Measurements from ENCODE around the gene ABHD14A.
"Not testable (repeated sequence)": the region's sequence is repeated elsewhere in the genome, so short reads cannot be mapped to it uniquely, and the experiment has no call there.

ABHD14A gene

GRCh38 chr3:51993657-51994056 lies 18.8 kb downstream of the ABHD14A start:
- in situ Hi-C loops (cut with MboI; ENCODE audit: low sequenced_read_pairs), result not testable (repeated sequence)

GRCh38 chr3:51994530-51994929 lies 19.7 kb downstream of the ABHD14A start:
- in situ Hi-C loops (cut with MboI; ENCODE audit: low sequenced_read_pairs), result no loop called here

DNA sequence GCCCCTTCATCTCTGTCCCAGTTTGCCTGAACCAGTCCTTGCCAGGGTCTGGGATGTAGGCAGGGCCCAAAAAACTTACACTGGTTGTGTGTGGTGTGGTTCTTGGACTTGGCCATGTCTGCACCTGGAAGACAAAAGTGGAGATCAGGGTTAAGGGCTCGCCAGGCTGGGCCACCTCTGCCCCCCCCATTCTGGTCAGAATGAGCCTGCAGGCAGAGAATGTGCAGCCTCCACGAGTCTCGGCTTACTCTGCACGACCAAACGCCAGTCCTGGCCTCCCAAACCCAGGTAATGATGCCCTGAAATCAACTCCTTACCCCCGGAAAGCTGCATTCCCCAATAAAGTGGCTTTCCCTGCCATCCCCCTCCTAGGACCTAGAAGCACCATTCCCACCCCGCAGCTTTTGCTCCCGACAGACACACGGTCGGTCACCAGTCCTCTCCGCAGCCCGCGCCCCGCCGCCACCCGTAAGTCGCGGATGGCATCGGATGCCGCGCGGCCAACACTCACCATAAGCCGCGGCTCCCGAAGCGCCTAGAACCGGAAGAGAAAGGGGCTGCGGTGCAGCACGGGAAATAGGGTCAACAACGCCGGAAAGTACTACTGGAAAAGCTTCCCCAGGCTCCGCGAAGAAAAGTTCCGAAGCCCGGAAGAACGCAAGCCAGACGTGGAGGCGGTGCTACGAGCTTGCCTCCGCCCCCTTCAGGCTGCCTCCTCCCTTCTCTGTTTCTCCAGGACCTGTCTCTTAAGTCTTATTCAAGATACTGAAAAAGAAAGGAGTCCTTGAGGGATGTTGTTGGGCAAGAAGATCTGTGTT lies 20.7 kb downstream of the ABHD14A start, which contains the start of gene RPL29:
RPL29 (minus strand) TSS at position 550 of the 818 bp plus-strand sequence; CDS start at position 116, 434 bp downstream.
- in situ Hi-C loops (cut with MboI; ENCODE audit: low sequenced_read_pairs), result no loop called here

GRCh38 chr3:51997172-51997571 lies 22.3 kb downstream of the ABHD14A start:
- in situ Hi-C loops (cut with MboI; ENCODE audit: low sequenced_read_pairs), result no loop called here

- in situ Hi-C loops (cut with MboI; ENCODE audit: low sequenced_read_pairs), result no loop called here
Observed at GRCh38 chr3:51997935-51998596, 23.2 kb downstream of the ABHD14A start.

DNA sequence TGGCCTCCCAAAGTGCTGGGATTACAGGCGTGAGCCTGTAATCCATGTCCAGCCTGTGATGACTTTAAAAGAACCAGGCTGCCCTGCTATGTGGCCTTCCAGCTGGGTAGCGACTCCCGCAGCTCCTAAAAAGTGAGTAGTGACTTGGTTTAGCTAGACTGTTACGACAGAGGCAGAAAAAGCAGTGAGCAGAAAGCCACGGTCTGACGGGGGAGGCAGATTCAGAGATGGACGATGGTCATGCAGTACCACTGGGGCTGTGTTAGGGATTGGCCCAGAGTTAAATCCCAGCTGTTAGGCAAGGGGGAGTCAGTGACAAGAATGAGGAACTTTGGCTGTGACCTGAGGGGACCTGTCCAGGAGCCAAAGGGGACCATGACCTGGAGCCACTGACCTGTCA lies 23.9 kb downstream of the ABHD14A start:
- in situ Hi-C loops (cut with MboI; ENCODE audit: low sequenced_read_pairs), result no loop called here

GRCh38 chr3:51999846-52000245 lies 25.0 kb downstream of the ABHD14A start:
- in situ Hi-C loops (cut with MboI; ENCODE audit: low sequenced_read_pairs), result no loop called here

- in situ Hi-C loops (cut with MboI; ENCODE audit: low sequenced_read_pairs), result no loop called here
Observed at GRCh38 chr3:52001443-52001974, 26.6 kb downstream of the ABHD14A start.

DNA sequence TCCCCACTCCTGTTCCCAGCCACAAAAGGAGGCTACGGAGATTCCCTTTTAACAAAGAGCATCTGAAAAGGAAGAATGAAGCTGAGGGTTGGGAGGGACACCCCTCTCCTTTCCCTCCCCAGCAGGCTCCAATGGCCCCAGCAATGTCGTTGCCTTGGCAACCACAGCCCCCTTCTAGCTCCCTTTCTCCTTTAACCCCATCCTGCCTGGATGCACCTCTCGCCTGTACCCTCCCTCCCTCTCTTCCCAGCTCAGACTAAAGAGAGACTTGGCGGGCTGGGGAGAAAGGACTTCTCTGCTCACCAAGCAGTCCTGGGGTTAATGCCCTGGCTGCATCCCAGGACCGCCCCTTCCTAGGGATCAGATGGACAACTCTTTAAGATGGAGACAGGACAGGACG lies 27.9 kb downstream of the ABHD14A start:
- in situ Hi-C loops (cut with MboI; ENCODE audit: low sequenced_read_pairs), result no loop called here

DNA sequence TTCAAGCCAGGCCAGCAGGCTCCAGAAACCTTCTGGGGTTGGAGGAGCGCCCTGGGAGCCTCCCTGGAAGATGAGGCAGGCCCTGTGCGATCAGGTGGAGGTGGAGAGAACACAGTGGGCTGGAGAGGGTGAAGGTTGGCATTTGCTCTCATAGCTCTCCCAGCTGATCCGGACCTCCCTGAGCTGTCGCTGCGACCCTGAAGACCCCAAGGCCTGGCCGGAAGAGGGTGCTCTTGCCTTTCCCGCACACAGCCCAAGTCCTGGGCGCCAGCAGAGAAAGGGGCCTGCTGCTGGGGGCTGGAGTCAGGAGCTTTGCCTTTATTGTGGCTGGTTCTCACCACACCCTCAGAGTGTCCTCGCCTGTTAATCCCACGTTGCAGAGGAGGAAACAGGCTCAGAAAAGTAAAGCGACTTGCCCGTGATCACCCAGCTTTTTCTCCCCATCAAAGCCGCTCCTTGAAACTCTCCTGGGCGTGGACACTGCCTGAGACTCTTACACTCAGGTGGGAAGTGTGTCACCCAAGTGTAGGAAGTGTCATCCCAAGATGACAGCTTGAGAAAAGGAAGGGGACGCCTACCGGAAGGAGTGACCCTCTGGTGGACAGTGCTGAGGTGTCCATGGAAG lies 29.4 kb downstream of the ABHD14A start:
- in situ Hi-C loops (cut with MboI; ENCODE audit: low sequenced_read_pairs), result no loop called here

DNA sequence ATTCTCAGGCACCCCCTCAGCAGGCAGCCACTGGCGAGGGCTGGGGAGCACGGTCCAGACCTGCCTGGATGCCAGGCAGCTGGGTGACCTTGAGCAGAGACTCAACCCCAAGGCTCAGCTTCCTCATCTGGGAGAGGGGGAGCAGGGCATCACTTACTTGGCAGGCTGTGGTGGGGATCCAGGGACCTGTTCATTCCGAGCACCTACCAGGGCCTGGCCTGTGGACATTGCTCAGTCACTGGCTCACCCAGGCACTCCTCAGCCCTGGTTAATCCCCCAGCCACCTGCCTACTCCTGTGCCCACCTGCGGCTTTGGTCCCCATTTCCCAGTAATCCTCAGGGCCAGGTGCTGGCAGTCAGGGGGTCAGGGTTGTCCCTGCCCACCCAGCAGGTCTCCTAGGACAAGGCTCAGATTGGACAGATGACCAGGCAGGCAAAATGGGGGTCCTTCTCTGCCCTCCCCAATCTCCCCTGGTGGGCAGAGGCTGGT lies 30.1 kb downstream of the ABHD14A start:
- in situ Hi-C loops (cut with MboI; ENCODE audit: low sequenced_read_pairs), result no loop called here

DNA sequence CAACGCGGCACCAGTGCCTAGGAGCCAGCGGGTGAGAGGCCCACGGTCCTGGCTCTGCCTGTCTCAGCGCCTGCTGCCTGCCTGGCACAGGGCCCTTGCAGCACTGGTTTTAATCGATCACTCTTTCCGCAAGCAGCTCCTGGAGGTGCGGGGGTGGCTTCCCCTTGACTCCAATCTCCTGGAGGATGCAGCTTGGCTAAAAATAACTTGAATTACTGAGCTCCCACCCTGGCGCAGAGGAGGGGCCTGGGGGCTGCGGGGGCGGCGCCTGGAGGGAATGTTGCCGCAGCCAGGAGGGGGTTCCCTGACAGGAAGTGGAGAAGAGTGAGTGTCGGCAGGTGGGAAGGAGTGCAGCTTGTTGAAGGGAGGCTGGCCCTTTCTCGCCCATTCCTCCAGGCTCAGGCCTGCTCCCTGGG lies 30.7 kb downstream of the ABHD14A start:
- in situ Hi-C loops (cut with MboI; ENCODE audit: low sequenced_read_pairs), result no loop called here

- in situ Hi-C loops (cut with MboI; ENCODE audit: low sequenced_read_pairs), result no loop called here
Observed at GRCh38 chr3:52006017-52006819, 31.4 kb downstream of the ABHD14A start.

DNA sequence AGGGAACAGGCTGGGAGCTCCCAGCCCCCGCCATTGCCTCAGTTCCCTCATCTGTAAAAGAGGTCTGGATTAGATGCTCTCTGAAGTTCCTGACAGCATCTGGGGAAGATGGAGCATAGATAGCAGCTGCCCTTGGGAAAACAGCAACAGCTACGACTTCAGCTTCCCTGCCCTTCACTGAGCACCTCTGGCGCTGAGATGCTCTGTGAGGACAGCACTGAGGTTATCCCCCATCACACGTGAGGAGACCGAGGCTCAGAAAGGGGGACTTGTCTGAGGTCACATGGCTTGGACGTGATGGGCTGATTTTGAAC lies 31.9 kb downstream of the ABHD14A start:
- in situ Hi-C loops (cut with MboI; ENCODE audit: low sequenced_read_pairs), result no loop called here

GRCh38 chr3:52007291-52007690 lies 32.4 kb downstream of the ABHD14A start:
- in situ Hi-C loops (cut with MboI; ENCODE audit: low sequenced_read_pairs), result no loop called here

DNA sequence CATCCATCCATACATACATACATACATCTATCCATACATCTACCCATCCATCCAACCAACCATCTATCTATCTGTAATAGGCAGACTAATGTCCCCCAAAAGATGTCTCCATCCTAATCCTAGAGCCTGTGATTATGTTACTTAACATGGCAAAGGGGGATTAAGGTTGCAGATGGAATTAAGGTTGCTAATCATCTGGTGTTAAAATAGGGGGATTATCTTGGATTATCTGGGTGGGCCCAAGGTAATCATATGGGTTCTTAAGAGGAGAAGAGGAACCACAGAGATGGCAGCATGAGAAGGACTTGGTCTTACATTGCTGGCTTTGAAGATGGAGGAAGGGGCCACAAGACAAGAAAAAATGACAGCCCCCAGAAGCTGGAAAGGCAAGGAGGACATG lies 35.6 kb downstream of the ABHD14A start:
- in situ Hi-C loops (cut with MboI; ENCODE audit: low sequenced_read_pairs), result no loop called here

GRCh38 chr3:52012699-52013098 lies 37.8 kb downstream of the ABHD14A start:
- in situ Hi-C loops (cut with MboI; ENCODE audit: low sequenced_read_pairs), result no loop called here

GRCh38 chr3:52013802-52014598 lies 39.1 kb downstream of the ABHD14A start:
- in situ Hi-C loops (cut with MboI; ENCODE audit: low sequenced_read_pairs), result no loop called here

DNA sequence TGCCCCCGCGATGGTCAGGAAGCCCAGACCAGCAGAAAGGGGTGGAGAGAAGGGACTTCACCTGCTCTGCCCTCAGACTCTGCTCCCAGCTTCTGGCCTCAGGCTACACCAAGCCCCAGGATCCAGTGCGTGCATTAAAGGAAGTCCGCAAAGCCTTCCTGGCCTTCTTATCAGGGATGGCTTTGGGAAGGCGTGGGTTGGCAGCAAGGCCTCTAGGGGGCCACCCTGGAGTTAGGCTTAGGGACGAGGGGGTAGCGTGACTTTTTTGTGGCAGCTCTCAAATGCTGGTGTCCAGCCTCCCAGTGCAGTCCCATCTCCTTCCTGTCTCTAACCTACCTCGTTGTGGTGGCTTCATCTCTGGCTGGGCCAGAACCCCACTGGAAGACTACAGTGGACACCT lies 39.7 kb downstream of the ABHD14A start:
- in situ Hi-C loops (cut with MboI; ENCODE audit: low sequenced_read_pairs), result no loop called here

Measured in hTERT RPE-1 (cell line).